ENCODE measurements around the gene DPEP1. TPM values are rescaled to one million over a fixed set of nuclear protein-coding genes. Genes with fewer than 3 reads are reported as not detected.
A peak's percentile ranks its signal among the peaks of the same experiment; 100 is the strongest.

The DPEP1 gene
- total and polyA plus RNA-seq, 2 donors from 2014 or later = 24.2 to 433 TPM

DNA sequence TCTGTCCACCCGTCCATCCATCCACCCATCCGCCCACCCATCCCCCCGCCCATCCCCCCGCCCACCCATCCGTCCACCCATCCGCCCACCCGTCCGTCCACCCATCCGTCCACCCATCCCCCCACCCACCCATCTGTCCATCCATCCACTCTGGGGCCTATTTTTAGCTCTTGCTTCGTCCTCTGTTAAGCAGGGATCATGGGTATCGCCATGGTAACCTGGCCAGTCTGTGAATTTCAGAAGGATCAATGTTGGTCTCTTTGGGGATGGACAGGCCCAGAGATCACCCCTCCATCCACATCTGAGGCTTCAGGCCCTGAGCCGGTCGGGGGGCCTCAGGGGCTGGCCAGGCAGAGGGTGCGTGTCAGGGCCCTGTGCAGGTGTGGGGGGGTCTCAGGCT is 15.2 kb upstream of the DPEP1 start:
- Histone ChIP-seq H3K36me3 (ENCODE audit: control insufficient read depth in 2 of 3, insufficient read depth in 3 of 3, low read length in 3 of 3) (no peaks in the 10 kb centered on the region), H3K27me3 (ENCODE audit: control insufficient read depth, insufficient read depth, low read length) (no peaks in the 10 kb centered on the region), H3K4me3 (ENCODE audit: low read length in 3 of 3) (no peak overlapping the region), H3K4me1 (ENCODE audit: control insufficient read depth in 2 of 3, insufficient read depth in 2 of 3, low read depth in 1 of 3, low read length in 3 of 3) (peaks cover 0 to 10% (median 6%) of the 10 kb centered on the region in 3 donors), H3K27ac (ENCODE audit: low read depth in 2 of 2, low read length in 2 of 2) (no peak overlapping the region), H3K9me3 (ENCODE audit: control insufficient read depth in 2 of 3, insufficient read depth in 1 of 3, low read length in 3 of 3) (no peaks in the 10 kb centered on the region), H3K9ac (ENCODE audit: low read length in 3 of 3) (no peak overlapping the region)
- TF ChIP-seq CTCF (IDR thresholded peaks at IDR 0.05; ENCODE audit: borderline replicate concordance, extremely low read depth, insufficient read depth) = no peak
- FAIRE-seq = no peak
- intact Hi-C loops (cut with DNase I) = no loop called here
- DNase-seq = no peak

DNA sequence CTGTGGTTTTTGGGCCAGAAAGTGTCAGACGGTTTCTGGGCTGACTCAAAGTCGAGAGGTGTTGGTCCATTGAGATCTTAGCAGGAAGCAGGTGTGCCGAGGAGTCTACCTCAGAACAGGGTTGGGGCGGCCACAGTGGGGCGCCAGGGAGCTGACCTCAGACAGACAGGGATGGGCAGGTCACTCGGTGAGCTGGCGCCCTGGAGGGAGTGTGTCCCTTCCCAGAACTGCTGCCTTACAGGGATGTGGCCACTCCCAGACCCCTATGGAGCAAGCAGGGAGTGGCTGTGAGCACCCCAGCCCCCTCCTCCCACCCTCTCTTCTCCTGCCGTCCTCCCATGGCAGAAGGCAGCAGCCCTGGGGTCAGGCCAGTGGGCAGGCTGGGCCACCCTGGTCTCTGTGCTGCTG is 14.0 kb upstream of the DPEP1 start:
- no peak overlapping the region for H3K27ac ChIP-seq (ENCODE audit: low read depth in 2 of 2, low read length in 2 of 2)
- intact Hi-C loops (cut with DNase I) = no loop called here

DNA sequence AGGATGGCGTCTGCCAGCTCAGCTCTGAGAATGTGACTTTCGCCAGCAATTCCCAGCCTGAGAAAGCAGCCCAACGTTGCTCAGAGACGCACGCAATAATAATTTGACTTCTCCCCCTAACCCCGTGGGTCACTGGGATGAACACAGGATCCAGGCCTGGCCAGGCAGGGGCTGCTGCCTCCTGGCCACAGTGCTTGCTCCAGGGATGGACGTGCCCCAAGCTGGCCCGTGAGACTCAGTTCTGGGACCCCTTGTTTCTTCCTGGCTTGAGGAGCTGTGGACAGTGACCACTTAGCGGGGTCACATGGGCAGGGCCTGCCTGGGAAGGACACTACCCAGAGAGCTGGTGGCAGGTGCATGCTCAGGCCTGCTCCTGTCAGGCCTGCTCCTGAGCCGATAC is 13.5 kb upstream of the DPEP1 start:
- Histone ChIP-seq H3K9ac (ENCODE audit: low read length in 3 of 3) (no peak overlapping the region), H3K4me1 (ENCODE audit: control insufficient read depth in 2 of 3, insufficient read depth in 2 of 3, low read depth in 1 of 3, low read length in 3 of 3) (peaks cover 0 to 10% (median 6%) of the 10 kb centered on the region in 3 donors), H3K27me3 (ENCODE audit: control insufficient read depth, insufficient read depth, low read length) (no peaks in the 10 kb centered on the region), H3K9me3 (ENCODE audit: control insufficient read depth in 2 of 3, insufficient read depth in 1 of 3, low read length in 3 of 3) (no peaks in the 10 kb centered on the region), H3K27ac (ENCODE audit: low read depth in 2 of 2, low read length in 2 of 2) (no peak overlapping the region), H3K4me3 (ENCODE audit: low read length in 3 of 3) (no peak overlapping the region), H3K36me3 (ENCODE audit: control insufficient read depth in 2 of 3, insufficient read depth in 3 of 3, low read length in 3 of 3) (no peaks in the 10 kb centered on the region)
- intact Hi-C loops (cut with DNase I) = no loop called here
- FAIRE-seq = no peak
- TF ChIP-seq CTCF (IDR thresholded peaks at IDR 0.05; ENCODE audit: borderline replicate concordance, extremely low read depth, insufficient read depth) = no peak
- no peak for DNase-seq

More for the DNA sequence above, 14.0 kb upstream of the DPEP1 start:
- Histone ChIP-seq H3K27me3 (ENCODE audit: control insufficient read depth, insufficient read depth, low read length) (no peaks in the 10 kb centered on the region), H3K4me1 (ENCODE audit: control insufficient read depth in 2 of 3, insufficient read depth in 2 of 3, low read depth in 1 of 3, low read length in 3 of 3) (peaks cover 0 to 10% (median 6%) of the 10 kb centered on the region in 3 donors), H3K9ac (ENCODE audit: low read length in 3 of 3) (no peak overlapping the region), H3K36me3 (ENCODE audit: control insufficient read depth in 2 of 3, insufficient read depth in 3 of 3, low read length in 3 of 3) (no peaks in the 10 kb centered on the region), H3K9me3 (ENCODE audit: control insufficient read depth in 2 of 3, insufficient read depth in 1 of 3, low read length in 3 of 3) (no peaks in the 10 kb centered on the region), H3K4me3 (ENCODE audit: low read length in 3 of 3) (no peak overlapping the region)
- peak in 2 of 5 donors; percentile 63 to 75 for DNase-seq
- TF ChIP-seq CTCF (IDR thresholded peaks at IDR 0.05; ENCODE audit: borderline replicate concordance, extremely low read depth, insufficient read depth) = peak; percentile 29
- FAIRE-seq = no peak

- Histone ChIP-seq H3K4me1 (ENCODE audit: control insufficient read depth in 2 of 3, insufficient read depth in 2 of 3, low read depth in 1 of 3, low read length in 3 of 3) (peaks cover 0 to 10% (median 6%) of the 10 kb centered on the region in 3 donors), H3K36me3 (ENCODE audit: control insufficient read depth in 2 of 3, insufficient read depth in 3 of 3, low read length in 3 of 3) (no peaks in the 10 kb centered on the region), H3K27me3 (ENCODE audit: control insufficient read depth, insufficient read depth, low read length) (no peaks in the 10 kb centered on the region), H3K4me3 (ENCODE audit: low read length in 3 of 3) (no peak overlapping the region), H3K27ac (ENCODE audit: low read depth in 2 of 2, low read length in 2 of 2) (no peak overlapping the region), H3K9me3 (ENCODE audit: control insufficient read depth in 2 of 3, insufficient read depth in 1 of 3, low read length in 3 of 3) (no peaks in the 10 kb centered on the region), H3K9ac (ENCODE audit: low read length in 3 of 3) (no peak overlapping the region)
- no peak for FAIRE-seq
- TF ChIP-seq CTCF (IDR thresholded peaks at IDR 0.05; ENCODE audit: borderline replicate concordance, extremely low read depth, insufficient read depth) = no peak
- intact Hi-C loops (cut with DNase I) = no loop called here
- no peak for DNase-seq
These were observed 13.0 kb upstream of the DPEP1 start for GRCh38 chr16:89600427-89600826.
